Endothelial cell of umbilical vein (primary cell): ENCODE measurements around the gene XAGE2.

Experiments
- CTCF ChIP-seq, 2 donors: IDR thresholded peaks; 1 replicate in 1 of 2; 2 replicates in 1 of 2; pipeline ENCODE4 v1.5.1; 2011; ENCODE audit warnings: low read length in 2 of 2, mild to moderate bottlenecking in 2 of 2, moderate library complexity in 2 of 2, control low read depth in 1 of 2, inconsistent platforms in 1 of 2, low read depth in 1 of 2; ENCODE audit not compliant: insufficient read depth in 1 of 2; ENCODE audit errors: extremely low read depth in 1 of 2
- POLR2A ChIP-seq: IDR thresholded peaks from 2 replicates; pipeline ENCODE4 v1.6.1; 2012; ENCODE audit warnings: low read depth, mild to moderate bottlenecking, control low read depth, low read length

DNA sequence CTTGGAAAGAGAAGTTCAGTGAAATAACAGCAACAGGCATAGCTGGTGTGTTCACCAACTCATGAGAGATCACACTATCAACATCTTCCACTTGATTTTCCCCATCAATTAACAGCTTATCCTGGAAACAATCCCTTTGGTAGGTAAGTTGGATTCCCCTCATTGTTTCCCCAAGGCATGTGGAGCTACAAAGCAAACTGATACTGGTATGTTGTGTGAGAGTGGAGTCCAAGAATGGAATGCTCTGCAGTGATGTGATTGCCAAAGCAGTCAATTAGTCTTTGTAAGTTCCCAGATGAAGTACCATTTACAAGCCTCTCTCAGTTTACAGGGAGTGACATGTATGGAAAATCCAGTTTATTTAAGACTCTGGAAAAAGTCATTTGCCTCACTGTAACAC lies 13.7 kb upstream of the XAGE2 start:
- TF ChIP-seq POLR2A (no peak), CTCF (IDR thresholded peaks at IDR 0.05; ENCODE audit: extremely low read depth in 1 of 2, insufficient read depth in 1 of 2, low read depth in 1 of 2, low read length in 2 of 2) (no peak)
